GM18511 (cell line): ENCODE data around the gene PKHD1.

ENCODE experiments used
- ATAC-seq: cut with Tn5 transposase; IDR thresholded peaks from one replicate; pipeline ENCODE4 v1.9.1; 2021; ENCODE audit warnings: mild to moderate bottlenecking, moderate library complexity; ENCODE audit not compliant: unreplicated experiment

The PKHD1 gene

DNA sequence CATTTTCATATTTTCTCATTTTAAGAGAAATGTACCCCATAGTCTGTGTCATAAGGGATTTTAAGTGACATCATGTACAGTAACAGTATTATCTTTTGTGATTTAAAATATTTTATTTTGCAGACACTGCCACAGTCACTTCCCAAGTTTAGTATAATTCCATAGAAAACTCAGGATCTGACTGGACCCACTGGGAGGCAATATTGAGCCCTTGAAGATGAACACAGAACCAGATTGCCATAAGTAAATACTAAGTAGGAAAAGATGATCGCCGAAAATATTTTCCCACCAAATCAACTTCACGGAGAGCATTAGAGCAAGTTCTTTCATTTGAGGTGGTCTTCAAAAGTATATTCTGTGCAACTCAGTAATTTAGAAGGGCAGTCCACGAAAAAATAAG is 17.6 kb upstream of the PKHD1 start:
- ATAC-seq, result no peak

DNA sequence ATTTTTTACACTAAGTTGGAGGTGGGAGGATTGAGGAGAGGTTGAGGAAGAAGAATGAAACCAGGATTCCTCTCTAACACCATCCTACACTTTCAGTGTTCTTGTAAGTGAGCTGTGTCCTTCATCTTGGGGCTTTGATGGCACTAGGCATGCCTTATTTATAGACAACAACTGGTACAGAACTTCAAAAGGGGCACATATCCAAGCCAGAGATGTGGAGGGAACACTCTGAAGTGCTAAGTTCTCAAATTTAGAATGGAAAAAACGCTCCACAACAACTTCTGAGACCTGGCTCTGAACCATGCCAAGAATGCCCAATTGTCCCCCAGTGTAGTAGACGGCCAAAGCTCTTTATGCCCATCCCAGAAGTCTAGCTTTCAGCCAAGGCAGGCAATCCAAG is 16.2 kb upstream of the PKHD1 start:
- ATAC-seq, result no peak

DNA sequence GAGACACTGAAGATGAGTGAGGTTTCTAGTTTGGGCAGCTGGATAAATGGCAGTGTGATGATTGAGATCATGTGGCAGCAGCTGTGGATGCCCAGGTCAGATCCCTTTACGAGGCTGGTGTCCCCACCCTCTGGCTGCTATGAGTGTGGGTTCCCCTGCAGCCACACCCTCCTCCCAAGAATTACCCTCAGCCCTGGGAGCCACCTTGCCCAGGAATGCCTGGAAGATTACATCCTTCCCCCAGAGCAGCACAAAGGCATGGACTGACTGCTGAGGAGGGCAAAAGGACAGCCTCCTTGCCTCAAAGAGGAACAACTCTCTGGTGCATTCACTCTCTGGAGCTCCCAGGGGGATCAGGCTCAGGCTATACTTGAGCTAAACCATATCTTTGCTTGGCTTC is 15.0 kb upstream of the PKHD1 start:
- ATAC-seq, result no peak

DNA sequence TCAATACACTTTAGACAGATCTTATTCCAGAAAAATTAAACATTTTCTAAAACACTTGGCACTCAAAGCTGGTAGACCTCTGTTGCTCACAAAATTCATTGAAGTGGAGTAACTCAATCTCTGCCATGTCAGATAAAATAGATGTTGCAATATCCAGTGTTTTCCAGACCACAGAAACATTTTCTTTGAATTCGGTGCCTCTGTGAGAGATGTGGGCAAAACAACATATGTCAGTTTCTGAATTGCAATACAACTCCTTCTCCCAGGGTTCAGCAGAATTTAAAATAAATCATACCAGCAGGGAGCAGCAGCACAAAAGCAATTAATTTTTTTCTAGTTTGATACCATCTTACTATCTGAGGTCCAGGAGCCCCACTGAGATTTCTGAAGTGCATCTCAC is 11.3 kb upstream of the PKHD1 start:
- ATAC-seq, result no peak

DNA sequence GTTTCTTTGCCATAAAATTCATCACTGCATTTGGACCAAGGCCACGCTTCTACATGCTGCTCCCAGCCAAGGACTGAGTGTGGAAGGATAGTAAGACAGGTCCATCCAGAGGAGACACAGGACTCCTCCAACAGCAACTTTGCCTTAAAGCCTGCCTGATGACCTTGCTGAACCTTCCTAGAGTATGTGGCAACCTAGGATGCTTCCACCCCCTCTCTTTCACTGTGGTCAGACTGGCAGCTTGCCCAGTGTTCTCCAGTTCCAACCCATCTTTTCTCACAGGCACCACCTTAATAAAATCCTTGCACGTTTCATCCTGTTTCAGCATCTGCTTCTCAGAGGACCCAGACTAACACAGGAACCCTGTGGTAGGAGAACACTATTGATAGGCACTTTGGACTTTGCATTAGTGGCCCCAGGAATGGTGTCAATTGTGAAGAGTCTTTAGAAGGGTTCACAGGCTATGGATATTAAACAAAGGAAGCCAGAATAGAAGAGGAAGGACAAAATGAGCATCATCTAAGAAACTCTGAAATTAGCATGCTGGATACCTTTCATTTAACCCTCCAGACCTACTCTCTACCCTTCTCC is 2.4 kb upstream of the PKHD1 start:
- ATAC-seq, result no peak

DNA sequence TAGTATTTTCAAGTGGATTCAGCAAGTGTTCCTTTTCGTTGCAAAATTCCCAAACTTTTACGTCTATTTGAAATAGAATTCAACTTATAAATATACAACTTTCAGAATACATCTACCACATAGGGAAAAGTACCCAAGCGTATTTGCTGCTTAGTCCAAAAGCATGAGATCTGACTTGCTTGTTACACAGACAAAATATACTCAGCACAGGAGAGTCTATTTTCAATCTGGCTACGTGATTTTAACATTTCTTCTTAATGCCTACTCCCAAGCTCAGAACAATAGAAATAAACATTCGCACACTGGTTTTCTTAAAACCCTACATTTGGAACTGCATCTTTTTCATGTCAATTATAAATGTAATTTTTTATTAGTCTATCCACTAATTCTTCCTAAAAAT is 672 bp downstream of the PKHD1 start:
- no peak for ATAC-seq

DNA sequence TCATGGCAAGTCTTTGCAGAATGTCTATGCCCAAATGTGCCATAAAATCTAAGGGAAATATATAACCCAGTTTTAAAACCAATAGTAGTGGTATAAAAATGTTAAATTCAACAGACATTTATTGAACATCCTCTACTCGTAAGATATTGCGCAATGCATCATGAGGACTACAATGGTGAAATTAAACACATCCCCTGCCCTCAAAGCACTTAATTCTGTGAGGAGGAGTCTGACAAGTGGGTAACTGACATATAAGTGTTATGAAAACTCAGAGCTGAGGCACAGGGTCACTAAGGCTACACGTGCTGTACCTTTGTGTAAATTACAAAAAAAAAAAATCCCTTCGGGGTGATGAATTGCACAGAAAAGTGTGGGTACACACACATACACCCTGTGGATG is 6.2 kb downstream of the PKHD1 start:
- no peak for ATAC-seq

DNA sequence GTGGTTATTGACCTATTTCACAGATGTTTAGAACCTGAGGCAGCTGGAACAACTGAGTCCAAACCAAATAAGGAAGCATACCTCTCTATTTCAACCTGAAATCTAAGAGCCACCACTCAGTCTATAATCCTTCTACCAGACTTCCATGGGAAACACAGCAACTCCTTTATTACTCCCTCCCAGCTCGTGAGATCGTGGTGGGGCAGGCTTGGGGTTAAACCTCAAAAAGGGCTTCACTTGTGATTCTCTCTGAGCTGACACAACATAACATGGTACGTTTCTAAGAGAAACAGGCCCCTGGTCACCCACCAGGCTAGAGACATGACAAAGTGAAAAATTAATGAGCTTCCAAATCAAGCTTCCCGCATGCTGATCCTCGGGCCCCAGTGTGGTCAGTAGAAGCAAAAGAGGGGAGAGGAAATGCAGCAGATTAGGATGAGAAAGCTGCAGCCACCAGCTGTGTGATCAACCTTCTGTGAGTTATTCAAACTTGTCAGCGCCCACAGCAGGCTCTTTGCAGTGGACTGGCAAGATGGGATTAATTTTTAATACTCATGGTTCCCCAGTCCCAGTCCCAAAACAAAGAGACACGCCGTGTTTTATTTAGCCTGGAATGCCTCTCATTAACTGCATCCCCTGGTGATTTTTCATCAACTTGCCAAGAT is 9.3 kb downstream of the PKHD1 start:
- no peak for ATAC-seq

DNA sequence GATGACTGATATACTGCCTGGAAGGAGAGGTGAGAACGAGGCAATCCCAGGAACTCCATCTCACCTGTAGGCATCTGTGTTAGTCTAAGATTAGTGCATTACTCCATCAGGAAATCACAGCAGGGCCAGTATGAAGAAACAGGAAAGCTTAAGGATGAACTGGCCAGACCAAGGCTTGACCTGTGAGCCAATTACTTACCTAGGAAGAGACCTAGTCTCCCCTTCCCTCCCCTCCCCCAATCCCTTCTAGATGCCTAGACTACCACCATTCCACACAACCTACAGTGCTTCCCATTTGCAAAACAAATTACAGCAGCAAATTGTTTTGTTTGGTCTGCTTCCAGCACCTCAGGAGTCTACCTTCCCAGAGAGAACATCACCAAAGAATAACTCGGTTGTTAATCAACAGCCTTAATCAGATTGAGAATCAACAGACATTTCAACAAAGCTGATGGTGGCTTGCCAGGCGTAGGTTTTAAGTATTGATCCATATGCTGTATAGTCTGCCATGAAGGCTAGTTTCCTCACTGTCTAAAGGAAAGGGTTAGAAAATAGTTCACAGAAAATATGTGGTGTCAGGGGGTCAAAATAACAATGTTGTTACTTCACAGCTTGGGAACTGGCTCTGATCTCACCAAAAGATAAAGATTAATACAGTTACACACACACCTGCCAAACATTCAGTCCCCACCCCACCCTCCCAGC is 10.1 kb downstream of the PKHD1 start:
- ATAC-seq, result no peak

DNA sequence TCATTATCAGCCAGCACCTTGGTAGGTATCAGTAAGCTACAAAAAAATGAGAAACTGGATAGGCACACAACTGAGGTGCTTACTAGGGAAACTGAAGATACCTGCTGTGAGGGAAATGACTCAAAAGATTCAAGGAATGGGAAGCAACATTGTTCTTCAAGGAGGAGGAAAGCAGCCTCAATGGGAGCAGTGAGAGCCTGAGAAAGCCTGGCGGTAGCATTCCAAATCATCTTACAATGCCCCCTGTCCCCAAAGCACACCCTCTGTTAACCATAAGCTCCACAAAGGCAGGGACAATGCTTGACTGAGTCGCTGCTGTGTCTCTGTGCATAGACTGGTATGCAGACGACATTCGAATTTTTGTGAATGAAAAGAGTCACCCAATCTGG is 10.6 kb downstream of the PKHD1 start:
- ATAC-seq, result no peak

DNA sequence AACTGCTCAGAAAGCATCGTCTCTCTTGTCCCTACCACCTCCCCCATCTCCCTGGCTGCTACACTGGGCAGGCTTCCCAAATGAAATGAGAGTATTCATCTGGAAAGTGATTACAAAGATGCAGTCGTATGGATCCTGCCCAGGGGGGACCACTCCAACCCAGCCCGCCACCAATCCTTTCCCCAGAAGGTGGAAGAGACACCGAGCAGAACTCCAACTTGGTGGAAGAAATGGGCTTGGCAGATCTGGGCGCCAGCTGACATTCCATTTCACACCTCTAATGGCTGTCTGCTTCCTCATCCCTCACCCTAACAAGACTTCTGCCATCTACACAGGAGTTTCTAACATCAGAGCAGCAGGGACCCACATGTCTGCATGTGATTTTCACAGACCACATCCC is 12.7 kb downstream of the PKHD1 start:
- ATAC-seq, result no peak

DNA sequence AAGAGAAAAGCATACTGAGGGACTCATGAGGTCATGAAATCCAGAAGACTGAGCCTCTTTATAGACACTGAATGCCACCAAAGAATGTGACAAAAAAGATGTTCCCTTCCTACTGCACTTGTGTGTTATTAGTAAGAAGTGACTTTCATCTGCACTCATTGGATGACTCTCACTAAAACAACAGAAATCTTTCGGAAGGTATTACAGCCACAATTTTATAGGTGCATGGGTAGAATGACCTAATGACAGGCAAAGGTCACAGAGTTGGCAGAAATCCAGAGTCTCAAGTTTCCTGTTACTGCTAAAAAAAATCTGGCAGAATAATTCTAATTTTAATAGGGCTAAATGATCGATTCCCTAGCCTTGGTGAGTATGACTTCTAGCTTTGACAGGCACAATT is 13.3 kb downstream of the PKHD1 start:
- no peak for ATAC-seq

DNA sequence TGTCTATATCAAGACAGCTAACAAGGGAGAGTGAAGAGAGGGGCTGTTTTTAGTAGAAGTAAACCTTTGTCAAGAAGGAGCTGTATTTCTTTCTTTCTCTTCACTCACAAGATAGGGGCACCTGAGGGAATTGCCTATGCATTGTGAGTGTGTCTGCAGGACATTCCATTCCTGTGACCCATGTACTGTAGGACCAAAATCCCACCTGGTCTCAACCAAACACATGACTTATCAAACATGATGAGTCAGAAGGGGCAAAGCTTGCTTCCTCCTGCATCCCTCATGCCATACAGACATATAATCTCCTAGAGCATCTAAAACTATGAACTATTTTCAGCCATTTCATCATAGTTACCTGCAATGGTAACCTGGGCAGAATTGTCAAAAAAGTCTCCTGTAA is 21.8 kb downstream of the PKHD1 start:
- no peak for ATAC-seq

DNA sequence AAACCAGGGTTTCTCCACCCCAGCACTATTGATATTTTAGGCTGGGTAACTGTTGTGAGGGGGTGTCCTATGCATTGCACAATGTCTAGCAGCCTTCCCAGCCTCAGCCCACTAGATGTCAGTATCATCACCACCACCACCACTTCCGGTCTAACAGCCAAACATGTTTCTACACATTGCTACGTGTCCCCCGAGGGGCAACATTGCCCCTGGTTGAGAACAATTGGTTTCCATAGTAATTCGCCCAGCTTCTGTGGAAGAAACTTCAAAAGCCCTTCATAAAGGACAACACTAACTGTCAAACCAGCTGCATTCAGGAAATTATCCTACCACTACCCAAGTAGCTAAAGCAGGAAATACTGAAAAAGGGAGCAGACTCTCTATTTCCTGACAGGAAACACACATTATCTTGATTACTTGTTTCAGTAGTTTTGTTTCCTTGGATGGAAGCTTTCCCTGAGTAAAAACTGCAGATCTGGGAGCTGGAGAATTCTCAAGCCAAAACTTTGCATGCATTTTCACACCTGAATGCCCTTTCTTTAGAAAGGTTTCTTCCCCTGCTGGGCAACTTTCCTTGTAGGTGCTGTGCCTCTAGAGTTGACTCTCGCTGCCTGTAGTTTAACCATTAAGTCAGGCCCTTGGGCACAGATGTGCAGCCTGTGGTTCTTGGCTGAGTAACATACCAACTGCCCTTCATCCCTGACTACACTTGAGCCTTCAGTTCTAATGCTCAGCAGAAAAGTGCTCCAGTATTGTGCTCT is 23.6 kb downstream of the PKHD1 start:
- peak; percentile 99 for ATAC-seq

DNA sequence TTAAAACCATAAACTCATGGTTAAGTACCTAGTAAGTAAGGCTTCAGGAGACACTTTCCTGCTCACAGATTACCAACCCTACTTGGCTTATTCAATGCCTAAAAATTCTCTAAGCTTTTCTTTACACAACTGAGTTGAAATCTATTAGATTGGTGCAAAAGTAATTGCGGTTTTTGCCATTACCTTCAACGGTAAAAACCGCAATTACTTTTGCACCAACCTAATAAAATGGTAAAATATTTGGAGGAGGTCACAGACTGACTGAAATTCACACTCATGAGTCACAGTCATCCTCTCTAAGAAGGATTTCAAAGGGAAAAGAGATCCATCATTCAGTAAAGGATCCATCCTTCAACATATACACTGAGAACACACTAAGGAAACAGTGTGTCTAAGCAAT is 25.9 kb downstream of the PKHD1 start:
- ATAC-seq, result no peak

DNA sequence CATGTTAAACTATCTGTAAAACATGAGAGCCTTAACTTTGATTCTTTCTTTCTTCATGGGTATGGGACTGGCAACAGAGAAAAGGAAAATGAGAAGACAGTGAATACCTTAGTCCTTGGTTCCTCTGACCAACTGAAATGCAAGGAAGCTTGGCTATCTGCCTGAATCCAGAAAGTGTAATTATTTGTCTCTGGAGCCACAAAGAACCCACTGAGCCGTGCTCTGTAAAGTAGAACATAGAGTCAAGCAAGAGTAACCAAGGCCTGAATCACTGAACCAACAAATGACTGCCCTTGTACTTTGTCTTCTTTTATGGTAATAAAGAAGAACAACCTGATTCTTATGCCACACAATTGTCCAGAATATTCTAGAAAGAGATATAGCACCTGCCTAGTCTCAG is 27.6 kb downstream of the PKHD1 start:
- ATAC-seq, result no peak

DNA sequence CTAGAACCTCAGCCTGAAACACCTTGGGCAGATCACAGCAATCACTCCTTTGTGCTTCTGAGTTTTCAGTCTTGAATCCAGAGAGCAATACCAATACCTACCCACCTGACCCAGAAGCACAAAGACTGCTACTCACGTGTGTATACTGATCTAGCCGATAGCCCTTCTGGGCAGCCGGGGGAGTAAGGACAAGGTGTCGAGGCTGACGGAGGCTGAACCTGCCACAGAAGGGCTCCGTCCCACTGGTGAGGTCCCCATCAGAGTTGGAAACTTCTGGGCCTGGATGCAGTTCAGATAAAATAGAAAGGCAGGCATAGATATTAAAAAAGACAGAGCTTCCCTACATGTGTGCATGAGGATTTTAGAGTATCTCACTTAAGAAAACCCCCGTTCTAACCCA is 32.0 kb downstream of the PKHD1 start:
- ATAC-seq, result no peak

DNA sequence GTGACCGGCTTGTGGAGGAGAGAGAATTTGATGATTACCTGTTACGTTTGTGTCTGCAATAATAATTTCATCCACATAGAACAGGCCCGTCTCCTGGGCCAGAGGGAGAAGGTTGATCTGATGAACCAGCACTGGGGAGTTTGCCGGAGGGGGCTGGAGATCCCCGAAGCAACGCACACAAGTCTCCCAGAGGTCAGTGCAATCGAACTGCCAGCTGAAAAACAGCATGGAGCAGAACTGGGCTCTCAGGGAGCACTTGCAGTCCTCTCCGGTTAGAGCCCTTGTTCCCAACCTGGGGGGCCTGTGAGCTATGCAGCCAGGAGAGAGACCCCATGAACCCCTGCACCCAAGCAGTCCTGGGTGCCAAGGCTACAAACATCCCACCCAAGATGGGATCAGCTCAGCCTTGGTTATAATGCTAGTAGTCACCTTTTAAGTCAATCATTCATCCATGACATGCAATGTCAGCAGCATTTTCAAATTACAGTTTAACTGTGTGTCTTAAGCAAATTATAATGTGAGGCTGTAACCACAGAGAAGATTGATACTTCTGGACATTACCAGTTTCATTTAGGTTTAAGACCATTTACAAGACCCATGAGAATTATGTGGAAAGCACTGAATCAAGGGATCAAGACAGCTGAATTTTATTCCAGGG is 34.2 kb downstream of the PKHD1 start:
- no peak for ATAC-seq

DNA sequence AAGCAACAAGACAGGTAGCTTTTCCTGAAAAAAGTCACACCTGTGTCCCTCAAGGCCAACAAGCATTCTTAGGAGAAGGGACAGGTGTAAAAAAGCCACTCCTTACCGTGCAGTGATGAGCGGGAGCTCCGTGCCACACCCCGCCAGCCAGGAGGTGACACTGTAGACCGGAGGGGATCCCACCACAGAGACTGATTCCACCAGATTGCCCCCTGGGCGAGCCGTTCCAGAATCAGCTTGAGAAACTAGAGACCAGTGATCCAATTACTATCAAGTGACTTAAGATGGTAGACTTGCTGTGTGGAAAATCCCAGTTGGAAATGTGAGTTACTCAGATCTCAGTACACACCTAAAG is 37.4 kb downstream of the PKHD1 start:
- no peak for ATAC-seq

DNA sequence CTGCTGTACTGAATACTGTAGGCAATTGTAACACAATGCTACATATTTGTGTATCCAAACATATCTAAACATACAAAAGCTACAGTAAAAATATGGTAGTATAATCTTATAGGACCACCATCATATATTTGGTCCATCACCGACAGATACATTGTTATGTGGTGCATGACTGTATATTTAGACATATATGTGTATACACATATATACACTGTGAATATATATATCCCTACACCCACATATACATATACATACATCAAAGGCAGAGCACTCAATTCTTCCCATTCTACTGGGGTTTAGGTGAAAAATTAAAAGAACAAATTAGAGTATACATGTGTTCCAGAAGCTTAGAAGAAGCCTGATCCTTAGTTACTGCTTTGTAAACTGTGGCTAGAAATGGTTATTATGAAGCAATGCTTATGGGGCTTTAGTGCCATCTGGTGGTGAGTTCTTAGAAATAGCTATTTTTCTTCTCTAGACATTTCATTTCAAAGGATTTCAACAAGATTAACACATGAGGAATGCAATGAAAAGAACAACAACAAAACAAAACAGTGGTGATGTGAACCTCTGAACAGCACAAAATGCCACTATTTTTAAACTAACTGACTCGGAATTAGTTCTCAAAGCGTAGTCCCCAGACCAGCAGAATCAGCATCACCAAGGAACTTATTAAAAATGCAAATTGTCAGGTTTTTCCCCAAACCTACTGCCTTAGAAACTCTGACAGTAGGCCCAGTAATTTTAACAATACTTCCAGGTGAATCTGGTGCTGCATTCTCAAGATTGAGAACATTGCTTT is 38.0 kb downstream of the PKHD1 start:
- ATAC-seq, result peak; percentile 70

DNA sequence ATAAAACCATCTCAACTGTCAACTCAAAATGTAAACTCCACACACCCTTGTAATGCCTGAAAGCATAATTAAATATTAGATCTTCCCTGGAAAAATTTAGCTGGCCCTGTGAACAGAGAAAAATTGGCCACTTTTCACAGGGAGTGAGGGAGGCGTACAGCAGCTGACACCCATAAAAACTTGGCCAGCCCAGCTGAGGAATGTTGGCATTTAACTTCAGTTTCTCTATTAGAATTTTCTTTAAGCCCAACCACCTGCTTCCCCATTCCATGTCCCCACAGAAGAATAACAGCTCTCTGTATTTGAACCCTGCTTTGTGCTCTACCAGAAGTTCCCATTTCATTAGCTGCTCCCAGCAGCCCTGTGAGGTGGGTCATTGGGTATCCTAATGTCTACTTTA is 41.0 kb downstream of the PKHD1 start:
- no peak for ATAC-seq
